ENCODE measurements around the gene TACR1. TPM values are rescaled to one million over a fixed set of nuclear protein-coding genes. Genes with fewer than 3 reads are reported as not detected.

Gene TACR1
- total RNA-seq, 2 experiments from 2014 or later = not detected

Other genes starting within 250 kb of the TACR1 start
- gene POLE4, start 240.9 kb downstream of the TACR1 start, total RNA-seq = 10 to 100 TPM; 68.0 to 72.8 TPM